Fibroblast of skin of scalp (primary cell): ENCODE data around the gene ABHD12. TPM values are rescaled to one million over a fixed set of nuclear protein-coding genes. Genes with fewer than 3 reads are reported as not detected.
A peak's percentile ranks its signal among the peaks of the same experiment; 100 is the strongest.
"Not testable (repeated sequence)": the region's sequence is repeated elsewhere in the genome, so short reads cannot be mapped to it uniquely, and the experiment has no call there.

Experiments used
- DNase-seq: peaks from one replicate; pipeline ENCODE4 v3.0.0-alpha.2; 2013
- polyA plus RNA-seq, 2 experiments: library from polyadenylated mRNA; unstranded; fragments of 120-200 nt; gene quantifications; one replicate each; pipeline ENCODE4 v1.2.1, GENCODE V29; 2013; ENCODE audit not compliant: insufficient read length in 2 of 2

The ABHD12 gene
- polyA plus RNA-seq (2013, experiment 1 of 2; ENCODE audit: insufficient read length) = 57.3 TPM
- 52.6 TPM for polyA plus RNA-seq (2013, experiment 2 of 2; ENCODE audit: insufficient read length)

DNA sequence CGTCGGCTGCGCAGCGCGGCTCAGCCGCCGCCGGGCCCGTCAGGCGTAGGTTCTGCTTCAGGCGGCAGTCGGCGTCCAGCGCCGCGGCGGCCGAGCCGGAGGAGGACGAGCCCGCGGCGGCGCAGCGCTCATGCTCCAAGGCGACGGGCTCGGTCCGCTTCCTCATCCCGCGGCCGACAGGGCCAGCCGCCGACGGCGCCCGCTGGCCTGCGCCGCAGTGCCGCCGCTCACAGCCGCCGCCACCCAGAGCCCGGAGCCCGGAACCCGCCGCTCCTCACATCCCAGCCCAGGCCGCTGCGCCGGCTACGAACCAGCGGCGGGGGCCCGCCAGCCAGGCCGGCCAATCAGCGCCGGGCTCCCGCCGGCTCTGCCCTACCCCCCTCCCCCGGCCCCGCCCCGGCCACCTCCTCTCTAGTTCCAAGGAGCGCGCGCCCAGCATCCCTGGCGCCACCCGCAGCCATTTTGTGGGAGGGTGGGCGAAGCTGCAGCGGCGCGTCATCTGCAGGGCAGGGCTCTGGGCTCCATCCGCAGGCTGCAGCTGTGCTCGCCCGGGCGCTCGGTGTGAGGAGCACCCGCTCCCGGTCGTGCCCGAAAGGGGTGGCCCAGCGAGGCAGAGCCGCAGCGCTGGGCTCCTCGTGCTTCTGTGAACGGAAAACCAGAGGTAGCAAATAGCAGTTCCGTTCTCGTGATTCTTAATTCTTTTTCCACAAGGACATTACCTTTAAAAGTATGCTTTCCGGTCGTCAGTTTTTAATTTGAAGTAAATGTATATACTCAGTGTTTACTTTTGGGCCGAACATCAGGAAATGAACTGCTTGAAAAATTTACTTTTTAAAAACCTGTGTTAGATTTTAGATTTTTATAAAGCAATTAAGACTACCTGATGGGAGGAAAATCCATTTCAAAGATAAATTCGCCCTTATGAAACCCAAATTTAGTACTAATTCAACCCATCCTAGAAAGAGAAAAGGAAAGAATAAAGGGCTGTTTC, at the start of gene ABHD12:
TSS of gene ABHD12 (minus strand) at position 298 of the 991 bp plus-strand sequence. CDS start at position 166, 132 bp downstream.
- DNase-seq = peak; percentile 98

DNA sequence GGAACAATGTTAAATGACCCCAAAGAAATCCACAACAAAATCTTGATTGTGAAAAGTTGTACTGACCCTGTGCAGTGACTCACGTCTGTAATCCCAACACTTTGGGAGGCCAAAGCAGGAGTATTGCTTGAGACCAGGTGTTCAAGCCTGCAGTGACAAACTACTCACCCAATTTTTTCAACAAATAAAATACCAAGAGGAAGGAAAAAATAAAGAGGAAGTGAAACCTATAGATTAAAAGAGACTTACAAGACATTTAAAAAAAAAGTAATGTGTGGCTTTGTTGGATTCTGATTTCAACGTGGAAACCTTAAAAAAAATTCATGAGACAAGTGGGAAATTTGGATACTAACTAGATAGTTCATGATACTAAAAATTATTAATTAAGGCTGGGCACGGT, 48.7 kb upstream of the ABHD12 start:
- DNase-seq = no peak

GRCh38 chr20:25437153-25437581, 46.5 kb upstream of the ABHD12 start:
- DNase-seq = no peak

DNA sequence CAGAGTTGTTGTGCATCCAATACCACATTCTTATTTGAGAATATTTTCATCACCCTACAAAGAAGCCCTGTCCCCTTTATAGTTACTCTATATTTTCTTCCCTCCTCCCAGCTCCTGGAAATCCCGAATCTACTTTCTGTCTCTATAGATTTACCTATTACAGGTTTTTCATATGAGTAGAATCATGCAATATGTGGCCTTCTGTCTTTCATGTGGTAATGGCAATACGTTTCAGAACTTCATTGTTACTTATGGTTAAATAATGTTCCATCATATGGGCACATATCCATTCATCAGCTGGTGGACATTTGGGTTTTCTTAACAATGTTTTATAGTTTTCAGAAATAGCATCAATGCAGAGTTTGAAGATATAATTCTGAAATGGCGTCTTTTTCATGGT, 33.9 kb upstream of the ABHD12 start:
- no peak for DNase-seq

DNA sequence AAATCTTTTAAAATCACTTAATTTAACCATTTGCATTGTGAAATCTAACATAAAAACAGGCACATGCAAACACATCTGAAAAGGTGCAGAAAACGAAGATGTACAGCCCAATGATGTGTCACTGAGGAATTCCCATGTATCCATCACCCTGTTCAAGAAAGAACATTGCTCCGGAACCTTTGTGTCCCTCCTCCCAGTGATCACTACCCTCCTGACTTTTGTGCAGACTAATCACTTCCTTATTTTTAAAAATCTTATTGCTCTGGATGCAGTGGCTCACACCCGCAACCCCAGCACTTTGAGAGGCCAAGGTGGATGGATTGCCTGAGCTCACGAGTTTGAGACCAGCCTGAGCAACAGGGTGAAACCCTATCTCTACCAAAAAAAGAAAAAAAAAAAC, 31.4 kb upstream of the ABHD12 start:
- DNase-seq = no peak

DNA sequence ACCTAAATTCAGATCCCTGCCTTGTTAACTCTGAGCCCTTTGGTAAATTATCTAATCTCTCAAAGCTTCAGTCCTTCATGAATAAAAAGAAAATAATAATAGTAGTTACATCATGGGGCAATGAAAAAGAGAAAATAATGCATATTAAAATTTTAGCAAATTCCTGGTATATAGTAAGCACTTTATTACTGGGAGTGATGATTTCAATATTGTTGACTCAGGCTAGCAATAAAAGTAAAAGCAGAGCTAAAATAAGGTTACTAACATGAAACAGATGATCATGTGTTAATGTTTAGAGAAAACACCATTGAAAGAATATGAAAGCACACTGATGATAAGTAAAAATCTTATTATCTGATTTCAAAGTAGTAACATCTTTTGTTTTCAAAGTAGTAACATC, 30.5 kb upstream of the ABHD12 start:
- no peak for DNase-seq

- DNase-seq = no peak
Measured at GRCh38 chr20:25418776-25419175, 28.1 kb upstream of the ABHD12 start.

DNA sequence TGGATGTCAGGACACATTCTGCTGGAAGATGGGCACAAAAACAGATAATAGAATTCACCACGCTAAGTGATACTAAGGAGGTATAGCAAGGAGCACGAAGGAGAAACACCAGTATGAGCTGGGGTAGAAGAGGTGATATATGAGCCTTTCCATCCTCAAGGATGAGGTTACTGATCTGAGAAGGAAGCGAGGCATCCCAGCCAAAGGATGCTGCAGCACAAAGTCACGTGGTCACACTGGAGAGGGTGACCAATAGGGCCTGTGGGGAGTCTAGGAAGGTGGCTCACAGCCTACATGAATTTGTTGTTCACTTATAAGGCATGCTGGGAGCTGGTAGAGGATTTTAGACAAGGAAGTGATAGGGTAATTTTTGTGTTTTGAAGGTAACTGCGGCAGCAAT, 18.3 kb upstream of the ABHD12 start:
- no peak for DNase-seq

DNA sequence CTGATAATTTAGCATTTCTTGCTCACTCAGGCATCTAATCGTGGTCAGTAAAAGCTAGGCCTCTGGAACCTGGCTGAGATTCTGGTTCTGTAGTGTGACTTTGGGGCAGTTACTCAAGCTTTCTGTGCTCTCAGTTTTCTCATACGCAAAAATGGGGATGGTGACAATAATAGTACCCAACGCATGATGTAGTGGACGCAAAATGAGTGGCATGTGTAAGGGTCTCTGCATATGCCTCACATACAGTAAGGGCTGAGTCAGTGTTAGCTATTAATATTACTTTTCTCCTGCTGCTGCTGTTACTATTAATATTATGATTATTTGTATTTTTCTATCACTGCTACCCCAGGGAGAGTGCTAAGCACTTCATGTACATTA, 17.5 kb upstream of the ABHD12 start:
- no peak for DNase-seq

GRCh38 chr20:25407311-25408169, 16.9 kb upstream of the ABHD12 start, which contains the start of gene GINS1:
Gene GINS1, plus strand, starts transcription at chr20:25407673. Its CDS starts 148 bp downstream, at chr20:25407821.
- DNase-seq = peak; percentile 91

DNA sequence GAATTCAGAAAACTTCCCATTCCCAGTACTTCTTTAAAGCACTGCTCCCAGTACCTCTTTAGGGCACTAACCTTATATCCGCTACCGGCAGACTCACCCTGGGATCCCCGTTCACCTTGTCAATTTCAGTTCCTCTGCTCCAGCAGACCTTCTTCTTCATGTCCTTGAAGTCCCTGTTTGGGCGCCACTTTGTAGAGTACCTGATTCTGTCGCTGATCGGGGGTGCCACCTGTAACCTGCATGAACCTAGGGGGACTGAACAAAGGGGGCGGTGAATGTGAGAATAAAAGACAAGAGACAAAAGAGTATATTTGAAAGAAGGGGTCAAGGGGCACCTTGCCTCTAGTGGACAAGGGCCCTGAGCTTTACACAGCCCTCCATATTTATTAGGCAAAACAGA, 11.9 kb upstream of the ABHD12 start:
- no peak for DNase-seq

GRCh38 chr20:25400291-25400732, 9.7 kb upstream of the ABHD12 start:
- not testable (repeated sequence) for DNase-seq

GRCh38 chr20:25399037-25399430, 8.4 kb upstream of the ABHD12 start:
- DNase-seq = peak; percentile 80

- no peak for DNase-seq
Measured at GRCh38 chr20:25398376-25399036, 7.9 kb upstream of the ABHD12 start.

- DNase-seq = no peak
Measured at GRCh38 chr20:25397821-25398220, 7.2 kb upstream of the ABHD12 start.

DNA sequence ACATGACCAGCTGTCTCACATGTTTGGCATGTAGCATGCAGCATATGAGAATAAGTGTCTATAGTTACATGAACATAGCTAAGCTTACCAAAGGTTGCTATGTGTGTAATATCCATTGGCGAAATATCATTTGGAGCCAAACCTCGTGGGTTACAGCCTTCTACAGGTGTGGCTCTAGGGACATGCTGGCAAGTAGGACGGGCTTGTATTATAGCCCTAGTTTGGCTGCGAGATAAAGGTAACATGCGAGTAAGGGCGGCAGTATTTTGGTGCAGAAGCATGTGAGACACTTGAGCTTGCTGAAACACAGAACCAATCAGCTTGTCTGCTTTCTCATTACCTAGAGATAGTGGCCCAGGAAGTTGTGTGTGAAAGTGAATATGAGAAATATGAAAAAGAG, 6.5 kb upstream of the ABHD12 start:
- no peak for DNase-seq

DNA sequence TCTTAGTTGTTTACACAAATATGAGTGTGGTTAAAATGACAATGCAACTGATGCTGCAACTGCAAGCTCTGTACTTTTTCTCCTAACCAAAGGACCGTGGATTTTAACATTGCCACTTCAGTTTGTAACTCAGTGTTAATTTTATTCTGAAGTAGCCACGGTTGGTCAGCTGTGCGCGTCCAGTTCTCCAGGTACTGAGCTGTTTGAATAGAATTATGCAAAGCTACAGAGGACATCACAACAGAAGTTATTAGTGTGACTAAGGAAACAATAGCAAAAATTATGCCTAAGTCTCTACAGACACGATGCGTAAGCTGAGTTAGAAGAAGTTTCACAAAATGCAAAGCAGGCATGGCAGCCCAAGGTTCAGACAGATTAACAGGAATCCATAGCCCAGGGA, 4.4 kb upstream of the ABHD12 start:
- no peak for DNase-seq

DNA sequence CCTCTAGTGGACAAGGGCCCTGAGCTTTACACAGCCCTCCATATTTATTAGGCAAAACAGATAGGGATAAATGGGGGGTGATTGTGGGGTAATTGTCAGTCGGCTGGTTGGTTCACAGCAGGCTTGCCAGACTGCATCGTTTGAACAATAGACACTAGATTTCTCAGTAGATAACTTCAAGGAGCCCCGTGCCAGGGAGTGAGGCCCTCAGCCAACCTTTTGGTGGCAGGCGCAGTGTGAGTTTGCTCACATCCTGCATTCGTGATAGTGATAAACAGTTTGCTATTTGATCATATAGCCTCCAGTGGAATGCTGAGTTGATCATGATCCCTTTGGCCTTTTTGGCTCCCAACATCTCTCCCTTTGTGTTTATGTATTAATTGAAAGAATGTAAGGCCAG, 3.6 kb upstream of the ABHD12 start:
- no peak for DNase-seq

GRCh38 chr20:25389858-25390537, 637 bp downstream of the ABHD12 start:
- peak; percentile 23 for DNase-seq

DNA sequence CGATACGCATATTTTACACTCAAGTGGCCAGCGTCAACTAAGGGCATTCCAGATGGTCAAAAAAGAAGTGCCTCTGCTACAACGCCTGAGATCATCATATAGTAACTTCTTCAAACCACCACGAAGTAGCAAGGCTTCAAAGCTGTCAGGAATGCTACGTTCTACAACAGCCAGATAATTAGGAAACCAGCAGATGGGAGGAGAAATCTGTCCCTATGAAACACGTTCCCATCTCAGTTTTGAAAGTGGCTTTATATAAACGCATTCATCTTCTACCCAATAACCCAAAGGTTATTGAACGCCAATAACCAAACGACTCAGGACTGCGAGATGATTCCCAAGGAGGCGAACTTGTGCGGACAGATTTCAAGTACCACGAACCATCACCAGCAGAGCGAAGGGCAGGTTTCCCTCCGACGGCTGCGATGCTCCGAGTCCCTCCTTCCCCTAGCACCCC, 1.2 kb downstream of the ABHD12 start:
- peak; percentile 54 for DNase-seq

DNA sequence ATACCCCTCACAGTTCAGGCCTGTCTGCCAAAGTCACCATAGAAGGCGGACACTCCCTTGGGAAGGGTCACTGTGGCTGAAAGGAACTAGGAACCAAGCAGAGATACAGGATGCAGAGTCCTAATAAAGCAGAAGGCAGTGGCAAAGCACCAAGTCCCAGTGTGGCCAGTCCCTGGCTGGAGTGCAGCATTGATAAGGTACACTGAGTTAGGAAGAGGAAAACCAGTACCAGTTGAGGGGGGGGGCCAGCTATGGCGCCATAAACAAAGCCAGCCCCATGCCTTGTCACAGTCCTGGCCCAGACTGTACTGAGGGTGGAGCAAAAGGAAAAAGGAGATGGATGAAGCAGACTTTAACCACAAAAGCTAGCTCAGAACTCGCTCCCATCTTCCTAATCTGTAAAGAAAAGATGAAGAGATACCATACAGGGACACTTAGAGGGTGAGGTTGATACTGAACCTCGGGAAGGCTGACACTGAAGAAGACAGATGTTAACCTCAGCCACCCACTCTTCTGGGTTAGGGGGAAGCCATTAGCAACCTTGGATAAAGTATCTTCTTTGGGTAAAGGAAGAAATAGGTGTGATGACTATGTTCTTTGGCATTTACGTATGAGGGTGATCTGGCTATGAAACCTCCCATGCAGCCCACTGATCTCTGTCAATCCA, 7.8 kb downstream of the ABHD12 start:
- DNase-seq = no peak
